ENCODE results near the gene ZWILCH.
"Not testable (repeated sequence)": the region's sequence is repeated elsewhere in the genome, so short reads cannot be mapped to it uniquely, and the experiment has no call there.

The ZWILCH gene

DNA sequence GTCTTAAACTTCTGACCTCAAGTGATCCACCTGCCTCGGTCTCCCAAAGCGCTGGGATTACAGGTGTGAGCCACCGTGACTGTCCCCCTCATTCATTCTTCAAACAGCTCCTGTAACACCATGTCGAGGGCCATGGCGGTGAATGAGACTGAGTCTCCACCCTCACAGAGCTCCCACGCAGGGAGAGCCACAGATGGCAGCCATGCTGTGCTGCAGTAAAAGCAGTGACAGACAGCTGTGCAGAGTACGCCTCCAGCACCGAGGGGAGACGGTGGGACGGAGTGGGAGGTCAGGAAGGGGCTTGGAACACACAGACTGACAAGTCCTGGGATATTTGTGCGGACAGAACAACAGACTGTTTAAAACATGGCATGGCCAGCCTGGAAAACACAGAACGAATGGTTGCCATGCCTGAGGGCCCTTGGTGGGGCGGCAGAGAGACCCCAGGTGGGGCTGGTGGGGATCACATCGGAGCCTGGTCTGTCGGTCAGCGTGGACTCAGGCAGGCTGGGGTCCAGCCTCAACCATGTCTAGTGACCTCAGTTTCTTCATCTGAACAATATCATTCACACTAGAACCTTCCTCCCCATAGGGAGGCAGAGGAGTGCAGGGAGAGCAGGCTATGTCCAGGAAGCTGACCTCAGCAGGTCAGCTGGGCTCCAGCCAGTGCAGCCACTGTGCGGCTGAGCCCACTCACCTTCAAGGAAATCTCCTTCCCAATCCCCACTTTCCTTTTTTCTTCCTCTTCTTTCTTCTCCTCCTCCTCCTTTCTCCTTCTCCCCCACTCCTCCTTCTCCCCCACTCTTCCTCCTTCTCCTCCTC is 81.2 kb downstream of the ZWILCH start:
- DNase-seq = no peak

DNA sequence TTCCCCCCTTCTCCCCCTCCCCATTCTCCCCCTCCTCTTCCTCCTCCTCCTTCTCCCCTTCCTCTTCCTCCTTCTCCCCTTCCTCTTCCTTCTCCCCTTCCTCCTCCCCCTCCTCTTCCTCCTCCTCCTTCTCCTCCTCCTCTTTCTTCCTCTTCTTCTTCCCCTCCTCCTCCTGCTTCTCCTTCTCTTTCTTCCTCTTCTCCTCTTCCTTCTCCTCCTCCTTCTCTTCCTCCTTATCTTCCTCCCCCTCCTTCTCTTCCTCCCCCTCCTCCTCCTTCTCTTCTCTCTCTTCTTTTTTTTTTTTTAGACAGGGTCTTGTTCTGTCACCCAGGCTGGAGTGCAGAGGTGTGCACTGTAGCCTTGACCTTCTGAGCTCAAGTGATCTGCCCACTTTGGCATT is 81.9 kb downstream of the ZWILCH start:
- DNase-seq = no peak

DNA sequence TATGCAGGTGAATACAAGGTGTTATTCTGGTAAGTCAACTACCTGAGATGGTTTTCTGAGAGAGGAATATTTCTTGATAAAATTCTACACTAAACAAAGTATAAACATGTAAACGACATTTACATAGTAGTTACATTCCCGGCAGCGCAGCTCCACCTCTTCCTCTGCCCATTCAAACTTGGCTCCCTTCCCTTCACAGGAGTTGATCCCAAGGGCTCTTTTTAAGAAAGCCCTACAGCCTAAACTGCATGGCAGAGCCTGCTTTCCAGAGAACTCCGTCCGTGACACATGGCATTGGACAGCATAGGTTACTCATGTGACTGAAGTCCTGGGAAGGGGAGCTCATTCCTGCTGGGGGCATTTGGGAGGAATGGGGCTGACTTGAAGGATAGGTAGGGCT is 82.6 kb downstream of the ZWILCH start:
- no peak for DNase-seq

DNA sequence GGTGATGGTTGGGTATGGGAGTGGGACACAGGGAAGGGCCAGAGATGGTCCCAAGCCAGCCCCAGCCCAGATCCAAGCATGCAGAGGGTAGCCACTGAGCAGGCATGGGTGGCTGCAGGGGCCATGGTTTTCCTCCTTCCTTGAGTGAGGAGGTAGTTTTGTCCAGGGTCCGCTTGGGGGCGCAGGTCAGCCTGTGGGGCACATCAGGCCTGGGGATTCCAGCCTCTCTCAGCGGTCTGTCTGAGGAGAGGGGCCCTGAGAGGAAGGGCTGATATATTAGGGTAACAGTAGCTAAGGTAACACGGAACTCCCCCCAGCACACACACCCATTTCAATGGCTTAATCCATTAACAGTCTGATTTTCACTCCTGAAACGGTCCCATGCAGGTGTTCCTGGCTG is 83.4 kb downstream of the ZWILCH start:
- DNase-seq = no peak

DNA sequence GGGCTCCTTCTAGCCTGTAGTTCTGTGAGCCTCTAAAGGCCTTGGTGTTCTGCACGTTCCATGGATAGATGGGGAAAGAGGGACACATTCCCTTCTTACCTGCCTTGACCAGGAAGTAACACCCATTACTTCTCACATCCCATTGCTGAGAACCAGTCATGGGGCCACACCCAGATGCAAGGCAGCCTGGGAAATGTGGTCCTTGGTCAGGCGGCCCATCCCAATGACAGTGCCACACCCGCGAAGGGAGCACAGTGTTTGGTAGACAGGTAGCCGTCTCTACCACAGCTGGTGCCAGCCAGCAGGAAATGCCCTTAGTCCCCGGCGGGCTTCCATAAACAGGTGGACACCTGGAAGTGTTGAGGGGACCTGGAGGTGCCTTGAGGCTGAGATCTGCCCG is 83.8 kb downstream of the ZWILCH start:
- no peak for DNase-seq

DNA sequence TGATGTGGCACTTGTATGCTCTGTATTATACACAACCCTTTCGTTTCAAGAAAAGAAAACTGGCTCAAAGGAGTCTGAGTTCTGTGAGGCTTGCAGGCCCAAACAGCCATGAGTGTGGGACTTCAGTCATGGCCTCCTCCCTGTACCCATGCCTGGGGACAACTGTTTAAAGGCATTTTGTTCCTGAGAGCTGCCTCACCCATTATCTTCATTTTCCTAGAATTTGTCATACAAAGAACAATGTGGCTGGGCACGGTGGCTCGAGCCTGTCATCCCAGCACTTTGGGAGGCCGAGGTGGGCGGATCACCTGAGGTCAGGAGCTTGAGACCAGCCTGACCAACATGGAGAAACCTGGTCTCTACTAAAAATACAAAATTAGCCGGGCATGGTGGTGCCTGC is 84.3 kb downstream of the ZWILCH start:
- not testable (repeated sequence) for DNase-seq

DNA sequence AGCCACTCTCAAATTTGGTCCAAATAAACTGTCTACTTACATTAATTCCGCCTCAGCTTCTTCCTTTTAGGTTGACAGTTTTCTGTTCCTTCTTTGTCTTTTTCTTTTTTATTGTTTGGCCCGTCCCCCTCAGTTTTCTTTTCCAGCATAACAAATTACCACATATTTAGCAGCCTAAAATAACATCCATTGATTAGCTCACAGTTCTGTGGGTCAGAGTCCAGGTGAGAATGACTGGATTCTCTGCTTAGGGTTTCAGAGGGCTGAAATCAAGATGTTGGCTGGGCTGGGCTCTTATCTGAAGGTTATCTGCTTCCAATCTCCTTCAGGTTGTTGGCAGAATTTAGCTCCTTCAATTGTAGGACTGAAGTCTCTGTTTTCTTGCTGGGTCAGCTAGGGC is 85.3 kb downstream of the ZWILCH start:
- DNase-seq = no peak

DNA sequence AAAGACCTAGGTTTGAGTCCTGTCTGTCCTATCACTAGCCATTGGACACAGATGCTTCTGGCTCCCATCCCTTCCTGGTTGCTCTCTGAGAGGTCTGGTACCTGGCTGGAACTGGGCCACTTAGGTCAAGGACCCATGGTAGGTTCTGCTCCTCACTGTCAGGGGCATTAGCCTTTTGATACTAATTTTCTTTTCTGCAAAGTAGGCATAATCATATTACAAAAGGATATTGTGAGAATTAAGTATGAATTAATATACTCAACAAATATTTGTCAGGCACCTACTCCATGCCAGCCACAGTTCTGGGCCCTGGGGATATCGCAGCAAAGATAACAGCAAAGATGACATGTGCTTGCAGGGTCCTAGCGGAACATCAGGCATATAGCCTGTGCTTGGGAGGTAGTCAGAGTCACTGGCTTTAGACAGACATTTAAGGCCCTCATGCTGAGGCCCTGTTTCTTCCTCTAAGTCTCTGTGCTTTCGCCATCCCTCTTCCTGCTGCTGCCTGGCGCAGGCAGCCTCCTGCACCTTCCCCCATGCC is 86.3 kb downstream of the ZWILCH start:
- no peak for DNase-seq

DNA sequence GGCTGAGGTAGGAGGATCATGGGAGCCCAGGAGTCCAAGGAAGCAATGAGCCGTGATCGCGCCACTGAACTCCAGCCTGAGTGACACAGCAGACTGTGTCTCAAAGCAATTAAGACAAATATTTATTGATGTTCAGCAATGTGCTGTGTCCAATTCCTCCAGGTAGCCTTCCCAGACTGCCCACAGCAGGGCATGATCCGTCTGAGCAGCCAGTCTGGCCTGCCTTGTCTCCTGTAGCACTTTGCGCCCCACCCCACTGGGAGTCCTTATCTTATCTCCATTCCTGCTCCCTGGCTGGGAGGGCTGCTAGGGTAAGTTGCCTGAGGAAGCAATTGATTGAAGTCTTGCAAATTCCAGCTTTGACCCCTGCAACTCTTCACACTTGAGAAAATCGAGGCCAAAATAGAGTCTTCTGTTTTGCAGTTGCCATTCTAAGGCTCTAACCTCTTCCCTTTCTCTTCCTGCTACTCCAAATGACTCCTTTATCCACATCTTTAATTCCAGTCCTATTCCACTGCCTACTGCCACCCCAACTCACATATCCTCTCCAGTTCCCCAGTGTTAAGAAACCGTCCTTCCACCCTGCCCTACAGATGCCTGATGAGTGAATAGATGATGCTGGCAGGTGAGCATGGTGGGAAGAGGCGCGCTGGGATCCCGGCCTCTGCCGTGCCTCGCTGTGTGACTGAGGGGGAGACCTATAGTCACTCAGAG is 87.5 kb downstream of the ZWILCH start:
- no peak for DNase-seq

DNA sequence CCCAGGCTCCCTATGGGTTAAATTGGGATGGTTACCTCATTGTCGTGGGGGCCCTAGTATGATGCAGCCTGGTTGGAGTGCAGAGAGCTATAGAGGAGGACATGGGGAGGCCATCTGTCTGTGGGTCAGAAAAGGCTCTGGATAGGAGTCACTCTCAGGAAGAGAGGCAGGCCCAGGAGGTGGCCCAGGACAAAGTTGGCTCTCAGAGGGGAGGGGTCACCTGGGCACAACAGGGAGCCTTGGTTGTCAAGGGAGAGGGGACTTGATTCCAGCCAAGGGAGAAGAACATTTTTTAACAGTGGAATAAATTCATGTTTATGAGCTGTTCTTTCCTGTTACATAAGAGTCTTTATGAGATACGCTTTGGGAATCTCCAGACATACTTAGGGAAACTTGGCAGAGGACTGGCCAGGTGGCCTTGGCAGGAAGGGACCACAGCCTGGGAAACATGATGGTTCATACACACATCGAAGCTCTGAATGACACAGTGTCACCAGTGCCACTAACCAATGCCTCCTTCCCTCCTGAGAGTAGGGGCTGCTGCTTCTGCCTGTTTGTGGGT is 88.2 kb downstream of the ZWILCH start:
- DNase-seq = no peak

DNA sequence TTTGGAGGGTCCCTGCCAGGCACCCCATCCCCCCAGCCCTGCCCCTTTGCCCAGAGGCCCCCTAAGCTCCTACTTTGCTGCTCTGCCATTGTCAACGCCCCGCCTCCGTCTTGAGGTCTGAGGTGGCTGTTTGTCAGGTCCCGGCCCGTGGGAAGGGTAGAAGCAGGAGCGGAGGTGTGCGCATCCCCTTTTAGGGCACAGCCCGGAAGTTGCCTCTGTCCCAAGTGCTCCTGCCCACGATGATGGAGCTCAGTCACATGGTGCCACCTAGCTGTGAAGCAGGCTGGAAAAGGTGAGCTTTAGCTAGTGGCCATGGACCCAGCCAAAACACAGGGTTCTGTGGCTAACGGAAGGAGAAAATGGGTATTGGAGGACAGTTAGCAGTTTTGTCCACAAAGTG is 89.2 kb downstream of the ZWILCH start:
- no peak for DNase-seq

DNA sequence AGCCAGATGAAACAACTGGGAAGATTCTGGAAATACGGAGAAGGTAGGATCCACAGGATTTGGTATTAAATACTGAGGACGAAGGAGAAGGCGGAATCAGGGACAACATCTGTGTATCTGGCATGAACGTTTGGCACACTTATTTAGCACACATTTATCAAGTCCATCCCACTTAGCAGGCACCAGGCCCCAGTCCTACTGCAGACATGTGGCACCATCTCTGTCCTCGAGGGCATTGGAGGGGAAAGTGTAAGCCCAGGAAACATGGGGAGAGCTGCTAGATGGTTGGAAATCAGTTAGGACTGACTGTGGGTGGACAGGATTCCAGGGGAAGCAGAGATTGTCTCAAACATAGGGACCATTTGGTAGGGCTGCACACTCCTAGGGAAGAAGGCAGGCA is 89.7 kb downstream of the ZWILCH start:
- DNase-seq = no peak

DNA sequence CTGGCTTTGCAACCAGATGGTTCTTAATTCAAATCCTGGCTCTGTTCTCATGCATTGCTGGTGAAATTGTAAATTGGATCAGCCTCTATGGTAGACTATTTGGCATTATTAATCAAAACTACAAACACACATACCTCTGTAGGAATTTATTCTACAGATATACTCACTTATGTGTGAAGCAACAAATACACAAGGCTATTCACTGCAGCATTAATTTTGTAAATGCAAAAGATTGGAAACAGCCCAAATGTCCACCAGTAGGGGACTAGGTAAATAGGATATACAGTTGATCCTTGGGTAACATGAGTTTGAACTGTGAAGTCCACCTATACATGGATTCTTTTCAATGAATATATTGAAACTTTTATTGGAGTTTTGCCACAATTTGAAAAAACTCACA is 90.2 kb downstream of the ZWILCH start:
- DNase-seq = no peak

DNA sequence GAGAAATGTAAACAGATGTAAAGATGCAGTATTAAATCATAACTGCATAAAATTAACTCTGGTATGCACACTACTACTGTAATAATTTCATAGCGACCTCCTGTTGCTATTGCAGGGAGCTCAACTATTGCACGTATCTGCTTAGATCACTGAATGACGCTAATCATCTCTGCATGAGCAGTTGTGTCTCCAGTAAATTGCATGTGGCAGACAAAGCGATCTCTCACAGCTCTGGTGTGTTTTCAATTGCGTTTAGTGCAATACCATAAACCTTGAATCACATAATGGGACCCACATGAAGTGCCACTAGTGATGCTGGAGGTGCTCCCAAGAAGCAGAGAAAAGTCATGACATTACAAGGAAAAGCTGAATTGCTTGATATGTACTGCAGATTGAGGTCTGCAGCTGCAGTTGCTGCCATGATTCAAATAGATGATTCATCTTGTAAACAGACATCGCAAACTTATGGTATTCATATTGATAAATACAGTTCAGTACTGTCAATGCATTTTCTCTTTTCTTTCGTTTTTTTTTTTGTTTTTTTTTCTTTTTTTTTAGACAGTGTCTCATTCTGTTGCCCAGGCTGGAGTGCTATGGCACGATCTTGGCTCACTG is 90.9 kb downstream of the ZWILCH start:
- DNase-seq = no peak

DNA sequence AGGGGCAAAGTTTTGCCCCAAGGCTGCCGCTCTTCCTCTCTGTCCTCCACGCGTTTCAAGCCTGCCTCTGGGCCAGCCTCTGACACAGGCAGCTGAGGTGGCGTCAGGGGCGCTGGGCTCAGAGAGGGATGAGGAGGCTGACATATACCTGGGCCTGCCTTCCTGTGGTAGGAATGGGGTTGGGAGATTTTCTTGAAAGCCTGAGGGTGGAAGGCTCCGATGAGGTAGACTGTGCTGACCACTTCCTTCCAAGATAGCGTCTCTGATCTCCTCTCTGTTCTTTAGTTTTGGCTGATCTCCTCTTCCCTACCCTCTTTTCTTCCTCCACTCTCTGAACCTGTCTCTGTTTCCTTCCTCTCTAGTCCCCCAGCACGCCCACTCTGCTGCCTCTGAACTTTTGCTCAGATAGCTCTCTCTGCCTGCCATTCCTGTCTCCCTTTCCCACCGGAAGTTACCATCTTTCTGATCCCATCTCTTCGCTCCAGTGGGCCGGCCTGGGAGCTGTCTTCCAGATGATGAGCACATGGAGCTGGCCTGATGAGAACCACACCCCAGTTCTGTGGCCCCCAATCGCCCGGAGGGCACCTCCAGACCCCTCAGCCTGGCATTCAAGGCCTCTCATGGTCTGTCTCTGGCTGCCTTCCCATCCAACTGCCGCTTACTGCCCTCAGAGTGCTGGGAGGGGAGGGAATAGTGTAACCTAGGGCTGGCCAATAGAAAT is 93.1 kb downstream of the ZWILCH start:
- DNase-seq = no peak

All from CD4-positive, alpha-beta T cell treated with Interleukin-4 for 4 hours (primary cell).